ENCODE measurements around the gene FEZ2. TPM values are rescaled to one million over a fixed set of nuclear protein-coding genes. Genes with fewer than 3 reads are reported as not detected.

The FEZ2 gene
- total RNA-seq, 1 donor from 2014 or later = 50.5 TPM

DNA sequence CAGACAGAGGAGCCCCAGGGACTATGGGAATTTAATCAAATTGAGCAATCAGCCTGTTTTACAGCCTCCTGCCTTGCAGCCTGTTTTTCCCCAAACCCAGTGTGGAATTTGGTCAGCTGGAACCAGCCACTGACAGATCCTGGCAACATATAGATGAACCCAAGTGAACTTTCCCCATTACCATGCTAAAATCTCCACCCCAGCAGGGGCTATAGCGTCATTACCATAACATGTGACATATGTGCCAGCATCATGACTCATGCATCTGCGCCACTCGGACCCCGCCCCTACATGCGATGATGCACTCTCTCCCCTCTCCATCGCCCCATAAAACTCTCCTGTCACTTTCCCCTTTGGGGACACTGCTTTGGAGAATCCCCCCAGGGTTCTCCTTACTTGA, 17.3 kb upstream of the FEZ2 start:
- DNase-seq (ENCODE audit: extremely low spot score, unreplicated experiment) = no peak
- H3K27ac Mint-ChIP-seq (ENCODE audit: unreplicated experiment) = peak overlapping the region; percentile 20
- H3K27me3 Mint-ChIP-seq (ENCODE audit: unreplicated experiment) = no peaks in the 10 kb centered on the region
- H3K4me3 Mint-ChIP-seq (ENCODE audit: unreplicated experiment) = no peak overlapping the region
- H3K4me1 Mint-ChIP-seq (ENCODE audit: unreplicated experiment) = peaks cover 22% of the 10 kb centered on the region
- no peak for TF ChIP-seq CTCF (IDR thresholded peaks at IDR 0.05)
- H3K36me3 Mint-ChIP-seq (ENCODE audit: unreplicated experiment) = no peaks in the 10 kb centered on the region
- no peaks in the 10 kb centered on the region for H3K9me3 Mint-ChIP-seq (ENCODE audit: unreplicated experiment)

DNA sequence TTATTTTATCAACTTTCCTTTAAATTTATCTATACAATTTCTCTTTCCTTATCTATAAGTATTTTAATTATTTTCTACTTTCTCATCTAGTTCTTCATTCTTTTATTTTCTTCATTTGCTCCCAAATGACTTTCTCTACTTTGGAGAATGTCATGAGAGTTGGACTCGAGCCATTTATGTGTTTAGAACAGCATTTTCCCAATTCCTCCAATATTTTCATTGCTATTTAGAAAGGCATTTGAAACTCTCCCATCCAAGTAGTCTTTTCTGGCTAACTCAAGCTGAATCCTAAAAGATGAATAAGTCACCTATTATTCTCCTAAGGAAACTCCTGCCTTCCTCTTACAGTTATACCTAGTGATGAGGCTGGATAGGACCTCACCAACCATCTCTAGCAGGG, 15.8 kb upstream of the FEZ2 start:
- Mint-ChIP-seq H3K4me3 (ENCODE audit: unreplicated experiment) (no peak overlapping the region), H3K27me3 (ENCODE audit: unreplicated experiment) (no peaks in the 10 kb centered on the region), H3K27ac (ENCODE audit: unreplicated experiment) (no peak overlapping the region), H3K9me3 (ENCODE audit: unreplicated experiment) (no peaks in the 10 kb centered on the region), H3K36me3 (ENCODE audit: unreplicated experiment) (no peaks in the 10 kb centered on the region), H3K4me1 (ENCODE audit: unreplicated experiment) (peaks cover 22% of the 10 kb centered on the region)
- no peak for DNase-seq (ENCODE audit: extremely low spot score, unreplicated experiment)
- no peak for TF ChIP-seq CTCF (IDR thresholded peaks at IDR 0.05)

- no peak for TF ChIP-seq CTCF (IDR thresholded peaks at IDR 0.05)
- Mint-ChIP-seq H3K27ac (ENCODE audit: unreplicated experiment) (no peak overlapping the region), H3K27me3 (ENCODE audit: unreplicated experiment) (no peaks in the 10 kb centered on the region), H3K9me3 (ENCODE audit: unreplicated experiment) (no peaks in the 10 kb centered on the region), H3K4me1 (ENCODE audit: unreplicated experiment) (peaks cover 22% of the 10 kb centered on the region), H3K4me3 (ENCODE audit: unreplicated experiment) (no peak overlapping the region), H3K36me3 (ENCODE audit: unreplicated experiment) (no peaks in the 10 kb centered on the region)
- no peak for DNase-seq (ENCODE audit: extremely low spot score, unreplicated experiment)
Measured at GRCh38 chr2:36611316-36611990, 13.5 kb upstream of the FEZ2 start.

GRCh38 chr2:36609507-36609906, 11.5 kb upstream of the FEZ2 start:
- no peak for DNase-seq (ENCODE audit: extremely low spot score, unreplicated experiment)
- no peak for TF ChIP-seq CTCF (IDR thresholded peaks at IDR 0.05)
- Mint-ChIP-seq H3K4me3 (ENCODE audit: unreplicated experiment) (no peak overlapping the region), H3K27ac (ENCODE audit: unreplicated experiment) (no peak overlapping the region), H3K9me3 (ENCODE audit: unreplicated experiment) (no peaks in the 10 kb centered on the region), H3K36me3 (ENCODE audit: unreplicated experiment) (no peaks in the 10 kb centered on the region), H3K4me1 (ENCODE audit: unreplicated experiment) (peaks cover 12% of the 10 kb centered on the region), H3K27me3 (ENCODE audit: unreplicated experiment) (no peaks in the 10 kb centered on the region)

DNA sequence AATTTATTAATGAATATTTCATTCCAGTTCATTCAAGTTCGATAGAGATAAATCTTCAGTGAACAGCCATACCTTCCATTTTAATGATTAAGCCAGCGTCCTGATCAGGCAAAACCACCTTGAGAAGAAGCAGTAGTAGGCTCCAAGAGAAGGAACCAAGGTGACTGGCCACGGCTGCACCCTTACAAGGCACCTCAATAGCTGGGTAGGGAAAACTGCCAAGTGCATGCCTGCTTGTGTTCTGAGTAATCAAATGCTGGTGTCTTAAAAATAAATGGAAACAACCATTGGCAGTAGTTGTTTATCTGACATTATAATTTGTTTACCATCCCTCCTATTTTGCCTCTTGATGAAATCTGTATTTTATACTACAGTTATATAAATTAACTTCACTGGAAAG, 10.0 kb upstream of the FEZ2 start:
- Mint-ChIP-seq H3K27me3 (ENCODE audit: unreplicated experiment) (no peaks in the 10 kb centered on the region), H3K36me3 (ENCODE audit: unreplicated experiment) (no peaks in the 10 kb centered on the region), H3K4me1 (ENCODE audit: unreplicated experiment) (peaks cover 4% of the 10 kb centered on the region), H3K9me3 (ENCODE audit: unreplicated experiment) (no peaks in the 10 kb centered on the region), H3K4me3 (ENCODE audit: unreplicated experiment) (no peak overlapping the region), H3K27ac (ENCODE audit: unreplicated experiment) (no peak overlapping the region)
- TF ChIP-seq CTCF (IDR thresholded peaks at IDR 0.05) = no peak
- no peak for DNase-seq (ENCODE audit: extremely low spot score, unreplicated experiment)

Measured in osteocyte (in vitro differentiated cells).